ENCODE data around the gene LRRC26. TPM values are rescaled to one million over a fixed set of nuclear protein-coding genes. Genes with fewer than 3 reads are reported as not detected.

Gene LRRC26
- polyA plus RNA-seq, 1 donor (not counting 4 experiments of a cell fraction or from before 2014, with no cell fraction given), result not detected

- H3K27ac ChIP-seq (ENCODE audit: control insufficient read depth, insufficient read depth, low read length), result no peak overlapping the region
- no peaks in the 10 kb centered on the region for H3K79me2 ChIP-seq (ENCODE audit: control insufficient read depth, insufficient read depth, low read length)
- TF ChIP-seq EZH2 (IDR thresholded peaks at IDR 0.05; ENCODE audit: low read length), result peak; percentile 73
- TF ChIP-seq, protein P1, sequence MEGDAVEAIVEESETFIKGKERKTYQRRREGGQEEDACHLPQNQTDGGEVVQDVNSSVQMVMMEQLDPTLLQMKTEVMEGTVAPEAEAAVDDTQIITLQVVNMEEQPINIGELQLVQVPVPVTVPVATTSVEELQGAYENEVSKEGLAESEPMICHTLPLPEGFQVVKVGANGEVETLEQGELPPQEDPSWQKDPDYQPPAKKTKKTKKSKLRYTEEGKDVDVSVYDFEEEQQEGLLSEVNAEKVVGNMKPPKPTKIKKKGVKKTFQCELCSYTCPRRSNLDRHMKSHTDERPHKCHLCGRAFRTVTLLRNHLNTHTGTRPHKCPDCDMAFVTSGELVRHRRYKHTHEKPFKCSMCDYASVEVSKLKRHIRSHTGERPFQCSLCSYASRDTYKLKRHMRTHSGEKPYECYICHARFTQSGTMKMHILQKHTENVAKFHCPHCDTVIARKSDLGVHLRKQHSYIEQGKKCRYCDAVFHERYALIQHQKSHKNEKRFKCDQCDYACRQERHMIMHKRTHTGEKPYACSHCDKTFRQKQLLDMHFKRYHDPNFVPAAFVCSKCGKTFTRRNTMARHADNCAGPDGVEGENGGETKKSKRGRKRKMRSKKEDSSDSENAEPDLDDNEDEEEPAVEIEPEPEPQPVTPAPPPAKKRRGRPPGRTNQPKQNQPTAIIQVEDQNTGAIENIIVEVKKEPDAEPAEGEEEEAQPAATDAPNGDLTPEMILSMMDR (optimal IDR thresholded peaks at IDR 0.05 in 1 of 3, IDR thresholded peaks at IDR 0.05 in 1 of 3, conservative IDR thresholded peaks at IDR 0.05 in 1 of 3; ENCODE audit: extremely low read depth in 1 of 3, insufficient read depth in 2 of 3, low read length in 3 of 3), result no peak
- no peak overlapping the region for H3K4me2 ChIP-seq (ENCODE audit: control insufficient read depth, extremely low read depth, insufficient read depth, low read depth, low read length)
- H3K27me3 ChIP-seq (ENCODE audit: control insufficient read depth, extremely low read depth, insufficient read depth, low read length), result peaks cover 87% of the 10 kb centered on the region
- dilution Hi-C loops (cut with MboI; ENCODE audit: extremely low pct_ligation_motif_present, low sequenced_read_pairs), result no loop called here
- no peak for FAIRE-seq
- DNase-seq (ENCODE audit: low read depth, low spot score), result no peak
- peaks cover 4% of the 10 kb centered on the region for H4K20me1 ChIP-seq (ENCODE audit: control insufficient read depth, extremely low read depth, insufficient read depth, low read length)
- no peaks in the 10 kb centered on the region for H3K36me3 ChIP-seq (ENCODE audit: control insufficient read depth in 2 of 2, extremely low read depth in 1 of 2, insufficient read depth in 2 of 2, low read length in 2 of 2)
- H2AFZ ChIP-seq (ENCODE audit: control insufficient read depth, low read length), result no peak overlapping the region
- H3K9ac ChIP-seq (ENCODE audit: control insufficient read depth, extremely low read depth, insufficient read depth, low read length), result no peak overlapping the region
- no peak overlapping the region for H3K4me3 ChIP-seq (ENCODE audit: control insufficient read depth in 2 of 3, extremely low read depth in 1 of 3, insufficient read depth in 2 of 3, low read depth in 1 of 3, low read length in 3 of 3)
- H3K9me1 ChIP-seq (ENCODE audit: control insufficient read depth, extremely low read depth, insufficient read depth, low read length), result no peaks in the 10 kb centered on the region
- H3K4me1 ChIP-seq (ENCODE audit: control insufficient read depth, extremely low read depth, insufficient read depth, low read length), result no peaks in the 10 kb centered on the region
- H3K9me3 ChIP-seq (ENCODE audit: control insufficient read depth, low read depth, low read length), result no peaks in the 10 kb centered on the region
Observed at GRCh38 chr9:137166380-137167229, 3.2 kb downstream of the LRRC26 start.

GRCh38 chr9:137165250-137165836 lies 4.5 kb downstream of the LRRC26 start:
- dilution Hi-C loops (cut with MboI; ENCODE audit: extremely low pct_ligation_motif_present, low sequenced_read_pairs), result no loop called here
- no peaks in the 10 kb centered on the region for H3K79me2 ChIP-seq (ENCODE audit: control insufficient read depth, insufficient read depth, low read length)
- H3K4me1 ChIP-seq (ENCODE audit: control insufficient read depth, extremely low read depth, insufficient read depth, low read length), result no peaks in the 10 kb centered on the region

More at GRCh38 chr9:137165250-137165836, 4.5 kb downstream of the LRRC26 start:
- TF ChIP-seq EZH2 (IDR thresholded peaks at IDR 0.05; ENCODE audit: low read length), result no peak
- TF ChIP-seq, protein P1 (optimal IDR thresholded peaks at IDR 0.05 in 1 of 3, IDR thresholded peaks at IDR 0.05 in 1 of 3, conservative IDR thresholded peaks at IDR 0.05 in 1 of 3; ENCODE audit: extremely low read depth in 1 of 3, insufficient read depth in 2 of 3, low read length in 3 of 3), result no peak
- Histone ChIP-seq H3K9ac (ENCODE audit: control insufficient read depth, extremely low read depth, insufficient read depth, low read length) (no peak overlapping the region), H3K27ac (ENCODE audit: control insufficient read depth, insufficient read depth, low read length) (no peak overlapping the region), H3K4me2 (ENCODE audit: control insufficient read depth, extremely low read depth, insufficient read depth, low read depth, low read length) (no peak overlapping the region), H3K9me3 (ENCODE audit: control insufficient read depth, low read depth, low read length) (no peaks in the 10 kb centered on the region), H2AFZ (ENCODE audit: control insufficient read depth, low read length) (no peak overlapping the region), H3K9me1 (ENCODE audit: control insufficient read depth, extremely low read depth, insufficient read depth, low read length) (no peaks in the 10 kb centered on the region), H3K36me3 (ENCODE audit: control insufficient read depth in 2 of 2, extremely low read depth in 1 of 2, insufficient read depth in 2 of 2, low read length in 2 of 2) (no peaks in the 10 kb centered on the region), H3K27me3 (ENCODE audit: control insufficient read depth, extremely low read depth, insufficient read depth, low read length) (peaks cover 85% of the 10 kb centered on the region), H3K4me3 (ENCODE audit: control insufficient read depth in 2 of 3, extremely low read depth in 1 of 3, insufficient read depth in 2 of 3, low read depth in 1 of 3, low read length in 3 of 3) (no peak overlapping the region), H4K20me1 (ENCODE audit: control insufficient read depth, extremely low read depth, insufficient read depth, low read length) (peaks cover 3% of the 10 kb centered on the region)
- FAIRE-seq (no peak), DNase-seq (ENCODE audit: low read depth, low spot score) (no peak)

Measured in keratinocyte (primary cell).